Adrenal gland (tissue), 12 donors: ENCODE measurements around the gene MFAP3L. TPM values are rescaled to one million over a fixed set of nuclear protein-coding genes. Genes with fewer than 3 reads are reported as not detected.

Source experiments
- DNase-seq, 7 donors: peaks; one replicate each; pipeline ENCODE4 v3.0.0-alpha.2; 2019 to 2020
- H3K27ac ChIP-seq, 5 donors: fragments of 200-600 bp; sonication (generic) in 4 of 5; 1 replicate in 3 of 5; 2 replicates in 2 of 5; pipeline versions ENCODE4 v1.5.1 to v1.8.0; 2016 to 2020; ENCODE audit warnings: mild to moderate bottlenecking in 1 of 5
- H3K27me3 ChIP-seq: fragments of 200-600 bp; 2 replicates; pipeline ENCODE4 v1.8.0; 2021
- H3K36me3 ChIP-seq, 2 donors: fragments of 200-600 bp; replicated peaks in 1 of 2; 1 replicate in 1 of 2; 2 replicates in 1 of 2; pipeline versions ENCODE4 v1.5.1 to v1.8.0; 2018 to 2022
- H3K4me1 ChIP-seq, 2 donors: fragments of 200-600 bp; replicated peaks in 1 of 2; 1 replicate in 1 of 2; 2 replicates in 1 of 2; pipeline versions ENCODE4 v1.5.1 to v1.8.0; 2018 to 2021
- H3K4me3 ChIP-seq, 4 donors: fragments of 200-600 bp; sonication (generic) in 3 of 4; one replicate each; pipeline ENCODE4 v1.5.1; 2016 to 2018
- H3K9me3 ChIP-seq, 3 donors: fragments of 200-600 bp; sonication (generic) in 1 of 3; replicated peaks in 1 of 3; 1 replicate in 2 of 3; 2 replicates in 1 of 3; pipeline versions ENCODE4 v1.5.1 to v1.8.0; 2016 to 2021
- POLR2A ChIP-seq, 2 donors: fragments of 450-650 bp; IDR thresholded peaks; one replicate each; pipeline ENCODE4 v1.6.1; 2017; ENCODE audit warnings: antibody characterized with exemption in 2 of 2, mild to moderate bottlenecking in 2 of 2, moderate library complexity in 1 of 2
- WGBS, 4 donors: extraction: QIAGEN DNeasy Blood & Tissue Kit in 2 of 4; methylation state at CpG; one replicate each; pipeline versions ENCODE4 v1.1.5 to v1.1.7; 2013 to 2017; 5-methylcytosine and 5-hydroxymethylcytosine counted together
- intact Hi-C, 2 donors: fragments of 100-400 bp; cut with DNase I; formaldehyde crosslinking; loops; one replicate each; pipeline versions ENCODE4 v1.14.1 to v1.15.0; 2022 to 2023
- polyA plus RNA-seq, 3 donors: library from polyadenylated mRNA; stranded (reverse); fragments of 200-250 nt in 2 of 3; fragments of 350-450 nt in 1 of 3; fragmentation: Illumina TruSeq in 1 of 3; extraction: RNeasy Lipid Tissue Mini Kit (QIAGEN cat#74804) in 1 of 3; gene quantifications; one replicate each; pipeline ENCODE4 v1.2.3, GENCODE V29; 2013 to 2014
- total RNA-seq, 9 donors: library from RNA; depleted of rRNA in 4 of 9; stranded (reverse); fragments of >200 nt in 4 of 9; fragments of 120-200 nt in 1 of 9; fragmentation: NEBNext Ultra II Directional in 1 of 9; extraction: Animal tissue kit (Norgen Biotek cat#: 25700) in 1 of 9; gene quantifications; one replicate each; pipeline versions ENCODE4 v1.1.0 to v1.2.4, GENCODE V29; 2013 to 2023
- TF ChIP-seq, protein P1 (sequence below), 6 experiments: fragments of 450-650 bp in 4 of 6; fragments of 200-600 bp in 2 of 6; sonication (generic) in 1 of 6; IDR thresholded peaks; 1 replicate in 5 of 6; 2 replicates in 1 of 6; pipeline versions ENCODE4 v1.5.1 to v1.8.0; 2016 to 2021; ENCODE audit warnings: antibody characterized with exemption in 6 of 6, mild to moderate bottlenecking in 2 of 6, moderate library complexity in 1 of 6
- donor health status: healthy with polysubstance abuse.
- donor health status: Bipolar disorder and iron deficiency.
- donor health status: DM: yes; HTN: yes; CAD: no.
- donor health status: DM: no; HTN: no; CAD: no.
- donor health status: DM: no; HTN: no; CAD: no.
- donor health status: DM: yes; HTN: yes; CAD: no.

MFAP3L gene
- total and polyA plus RNA-seq, 12 donors, result 0.94 to 13.7 (median 3.8) TPM

DNA sequence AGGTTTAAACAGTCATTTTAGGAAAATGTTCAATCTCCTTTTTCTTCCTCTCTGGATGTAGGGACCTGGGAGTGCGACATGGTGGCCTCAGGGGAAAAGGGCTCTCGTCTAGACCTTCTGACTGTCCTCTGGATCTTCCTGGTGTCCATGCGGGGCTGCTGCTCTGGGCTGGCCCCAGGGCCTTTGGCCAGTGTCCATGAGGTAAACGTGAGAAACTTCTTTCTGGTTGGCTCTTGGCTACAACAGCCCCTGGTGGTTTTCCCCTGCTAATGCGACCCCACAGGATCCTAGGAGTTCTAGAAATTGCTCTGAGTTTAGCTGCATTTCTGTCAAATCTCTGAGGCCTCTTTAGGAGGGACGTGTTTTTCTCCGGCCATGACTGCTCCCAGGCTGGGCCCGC is 85.7 kb downstream of the MFAP3L start:
- intact Hi-C loops, result no loop called here
- H3K4me3 ChIP-seq, result no peak overlapping the region
- no peak for DNase-seq
- no peaks in the 10 kb centered on the region for H3K4me1 ChIP-seq
- no peaks in the 10 kb centered on the region for H3K36me3 ChIP-seq
- no peak overlapping the region for H3K27ac ChIP-seq
- no peaks in the 10 kb centered on the region for H3K9me3 ChIP-seq
- H3K27me3 ChIP-seq, result no peaks in the 10 kb centered on the region
- no peak for TF ChIP-seq POLR2A (IDR thresholded peaks at IDR 0.05)
- TF ChIP-seq, protein P1, sequence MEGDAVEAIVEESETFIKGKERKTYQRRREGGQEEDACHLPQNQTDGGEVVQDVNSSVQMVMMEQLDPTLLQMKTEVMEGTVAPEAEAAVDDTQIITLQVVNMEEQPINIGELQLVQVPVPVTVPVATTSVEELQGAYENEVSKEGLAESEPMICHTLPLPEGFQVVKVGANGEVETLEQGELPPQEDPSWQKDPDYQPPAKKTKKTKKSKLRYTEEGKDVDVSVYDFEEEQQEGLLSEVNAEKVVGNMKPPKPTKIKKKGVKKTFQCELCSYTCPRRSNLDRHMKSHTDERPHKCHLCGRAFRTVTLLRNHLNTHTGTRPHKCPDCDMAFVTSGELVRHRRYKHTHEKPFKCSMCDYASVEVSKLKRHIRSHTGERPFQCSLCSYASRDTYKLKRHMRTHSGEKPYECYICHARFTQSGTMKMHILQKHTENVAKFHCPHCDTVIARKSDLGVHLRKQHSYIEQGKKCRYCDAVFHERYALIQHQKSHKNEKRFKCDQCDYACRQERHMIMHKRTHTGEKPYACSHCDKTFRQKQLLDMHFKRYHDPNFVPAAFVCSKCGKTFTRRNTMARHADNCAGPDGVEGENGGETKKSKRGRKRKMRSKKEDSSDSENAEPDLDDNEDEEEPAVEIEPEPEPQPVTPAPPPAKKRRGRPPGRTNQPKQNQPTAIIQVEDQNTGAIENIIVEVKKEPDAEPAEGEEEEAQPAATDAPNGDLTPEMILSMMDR (IDR thresholded peaks at IDR 0.05), result no peak
- WGBS, 4 donors, result 75 to 80% (median 78%) methylated on average over 5 to 8 of the region's 8 CpGs

Other genes with a start within 250 kb of the MFAP3L start
- gene AADAT, start 63.6 kb upstream of the MFAP3L start, total RNA-seq, result 1 to 10 TPM in 8 of 9 donors, under 1 TPM in 1; 0.76 to 7.7 (median 1.8) TPM
- gene AADAT, start 63.6 kb upstream of the MFAP3L start, polyA plus RNA-seq, result 1 to 10 TPM; 3.0 to 7.2 (median 4.9) TPM